ENCODE measurements around the gene SLC15A5.

Gene SLC15A5

GRCh38 chr12:16159571-16159970 lies 117.9 kb downstream of the SLC15A5 start:
- Histone ChIP-seq H3K9me3 (ENCODE audit: low read length) (no peaks in the 10 kb centered on the region), H3K27me3 (ENCODE audit: insufficient read depth, low read length) (no peaks in the 10 kb centered on the region), H3K4me1 (ENCODE audit: insufficient read depth, low read length) (no peaks in the 10 kb centered on the region), H2AFZ (ENCODE audit: low read depth, low read length) (no peak overlapping the region), H3K36me3 (ENCODE audit: insufficient read depth, low read length) (no peaks in the 10 kb centered on the region), H3K4me3 (ENCODE audit: low read length) (no peak overlapping the region)

- no peaks in the 10 kb centered on the region for H3K4me1 ChIP-seq (ENCODE audit: insufficient read depth, low read length)
- H3K27me3 ChIP-seq (ENCODE audit: insufficient read depth, low read length): no peaks in the 10 kb centered on the region
- H3K9me3 ChIP-seq (ENCODE audit: low read length): no peaks in the 10 kb centered on the region
- H3K4me3 ChIP-seq (ENCODE audit: low read length): no peak overlapping the region
- no peak overlapping the region for H2AFZ ChIP-seq (ENCODE audit: low read depth, low read length)
- no peaks in the 10 kb centered on the region for H3K36me3 ChIP-seq (ENCODE audit: insufficient read depth, low read length)
Measured at GRCh38 chr12:16158050-16158449, 119.4 kb downstream of the SLC15A5 start.

- H3K27me3 ChIP-seq (ENCODE audit: insufficient read depth, low read length): no peaks in the 10 kb centered on the region
- no peaks in the 10 kb centered on the region for H3K9me3 ChIP-seq (ENCODE audit: low read length)
- H3K4me1 ChIP-seq (ENCODE audit: insufficient read depth, low read length): no peaks in the 10 kb centered on the region
- H3K36me3 ChIP-seq (ENCODE audit: insufficient read depth, low read length): no peaks in the 10 kb centered on the region
- no peak overlapping the region for H3K4me3 ChIP-seq (ENCODE audit: low read length)
- no peak overlapping the region for H2AFZ ChIP-seq (ENCODE audit: low read depth, low read length)
Measured at GRCh38 chr12:16155938-16156337, 121.5 kb downstream of the SLC15A5 start.

DNA sequence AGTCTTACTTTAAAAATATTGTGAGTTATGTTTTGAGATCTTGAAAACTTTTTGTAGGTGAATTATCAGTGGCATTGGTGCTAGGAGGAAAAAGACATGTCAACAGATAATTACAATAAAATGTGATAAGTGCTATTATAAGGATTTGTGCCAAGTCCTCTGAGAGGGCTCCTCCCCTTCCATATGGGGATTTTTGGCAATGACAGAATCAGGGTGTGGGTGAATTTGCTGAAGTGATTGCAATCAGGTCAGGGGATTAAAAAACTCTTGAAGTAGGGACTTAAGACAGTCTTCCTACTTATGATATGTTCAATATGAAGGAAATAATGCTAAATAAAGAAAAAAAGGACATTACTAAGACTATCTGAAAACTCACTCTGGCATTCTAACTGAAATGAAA lies 122.5 kb downstream of the SLC15A5 start:
- no peaks in the 10 kb centered on the region for H3K36me3 ChIP-seq (ENCODE audit: insufficient read depth, low read length)
- H3K4me1 ChIP-seq (ENCODE audit: insufficient read depth, low read length): no peaks in the 10 kb centered on the region
- H3K9me3 ChIP-seq (ENCODE audit: low read length): no peaks in the 10 kb centered on the region
- H3K27me3 ChIP-seq (ENCODE audit: insufficient read depth, low read length): no peaks in the 10 kb centered on the region
- H2AFZ ChIP-seq (ENCODE audit: low read depth, low read length): no peak overlapping the region
- H3K4me3 ChIP-seq (ENCODE audit: low read length): no peak overlapping the region

GRCh38 chr12:16152885-16153673 lies 124.4 kb downstream of the SLC15A5 start:
- no peaks in the 10 kb centered on the region for H3K27me3 ChIP-seq (ENCODE audit: insufficient read depth, low read length)
- H2AFZ ChIP-seq (ENCODE audit: low read depth, low read length): no peak overlapping the region
- H3K4me3 ChIP-seq (ENCODE audit: low read length): no peak overlapping the region
- no peaks in the 10 kb centered on the region for H3K36me3 ChIP-seq (ENCODE audit: insufficient read depth, low read length)
- H3K9me3 ChIP-seq (ENCODE audit: low read length): no peaks in the 10 kb centered on the region
- no peaks in the 10 kb centered on the region for H3K4me1 ChIP-seq (ENCODE audit: insufficient read depth, low read length)

- H2AFZ ChIP-seq (ENCODE audit: low read depth, low read length): no peak overlapping the region
- no peaks in the 10 kb centered on the region for H3K27me3 ChIP-seq (ENCODE audit: insufficient read depth, low read length)
- no peaks in the 10 kb centered on the region for H3K9me3 ChIP-seq (ENCODE audit: low read length)
- no peaks in the 10 kb centered on the region for H3K4me1 ChIP-seq (ENCODE audit: insufficient read depth, low read length)
- no peaks in the 10 kb centered on the region for H3K36me3 ChIP-seq (ENCODE audit: insufficient read depth, low read length)
- no peak overlapping the region for H3K4me3 ChIP-seq (ENCODE audit: low read length)
Measured at GRCh38 chr12:16150276-16150675, 127.2 kb downstream of the SLC15A5 start.

DNA sequence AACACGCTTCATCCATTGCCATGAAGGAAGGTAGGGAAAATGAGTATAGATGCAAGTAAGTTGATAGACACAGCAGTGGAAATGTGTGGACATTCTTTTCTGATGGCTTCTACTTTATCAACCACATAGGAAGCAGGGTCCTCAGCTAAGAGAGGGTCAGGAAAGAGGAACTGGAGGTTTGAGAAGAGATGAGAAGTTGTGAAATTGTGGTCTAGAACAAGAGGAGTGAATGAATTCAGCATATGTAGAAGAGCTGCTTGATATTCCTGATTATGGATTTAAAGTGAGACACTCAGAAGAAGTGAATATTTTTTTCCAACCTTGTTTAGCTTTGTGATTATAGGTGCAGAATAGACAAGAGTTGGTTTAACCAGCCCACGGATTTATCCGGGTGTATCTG lies 128.5 kb downstream of the SLC15A5 start:
- Histone ChIP-seq H3K4me3 (ENCODE audit: low read length) (no peak overlapping the region), H2AFZ (ENCODE audit: low read depth, low read length) (no peak overlapping the region), H3K36me3 (ENCODE audit: insufficient read depth, low read length) (no peaks in the 10 kb centered on the region), H3K4me1 (ENCODE audit: insufficient read depth, low read length) (no peaks in the 10 kb centered on the region), H3K9me3 (ENCODE audit: low read length) (no peaks in the 10 kb centered on the region), H3K27me3 (ENCODE audit: insufficient read depth, low read length) (no peaks in the 10 kb centered on the region)

All from neuron (in vitro differentiated cells).